ENCODE results near the gene HTT.

DNA sequence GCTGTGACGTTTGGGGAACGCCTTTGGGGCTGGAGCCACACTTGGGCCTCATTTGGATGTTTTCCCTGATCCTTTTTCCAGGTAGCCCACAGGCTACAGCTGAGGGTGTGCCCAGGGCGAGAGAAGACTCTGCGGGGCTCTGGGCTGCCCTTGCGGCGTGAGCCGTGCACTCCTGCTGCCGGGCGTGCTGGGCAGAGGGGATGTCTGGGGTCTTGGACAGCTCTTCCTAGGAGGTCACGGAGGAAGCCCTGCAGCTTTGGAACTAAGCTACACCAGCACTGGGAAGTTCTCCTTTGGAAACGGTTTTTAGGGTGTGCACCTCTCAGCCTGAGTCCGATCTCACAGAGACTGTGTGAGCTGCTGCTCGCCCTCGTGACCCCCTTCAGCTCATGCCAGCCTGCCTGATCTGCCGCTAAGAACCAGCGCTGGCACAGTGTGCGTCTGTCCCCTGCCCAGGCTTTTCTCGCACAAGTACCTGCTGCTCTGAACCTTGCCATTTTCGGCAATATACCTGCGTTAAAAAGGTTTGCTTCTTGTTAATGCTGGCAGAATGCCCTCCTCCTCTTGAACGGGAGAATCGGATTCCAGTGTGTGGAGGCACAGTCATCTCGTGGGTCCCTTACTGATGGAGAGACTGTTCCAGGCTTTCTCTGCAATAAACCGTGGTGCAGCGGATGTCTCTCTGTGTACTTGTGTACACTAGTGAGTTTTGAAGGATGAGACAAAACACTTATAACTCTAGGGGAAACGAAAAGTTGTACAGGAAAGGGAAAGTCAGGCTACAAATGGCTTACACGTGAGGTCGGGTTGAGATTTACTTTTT is 188.8 kb downstream of the HTT start:
- TF ChIP-seq CTCF (IDR thresholded peaks at IDR 0.05): no peak
- TF ChIP-seq ESRRA (IDR thresholded peaks at IDR 0.05; ENCODE audit: borderline replicate concordance, low read length): no peak
- TF ChIP-seq MAX (IDR thresholded peaks at IDR 0.05): no peak
- TF ChIP-seq MAFK (IDR thresholded peaks at IDR 0.05; ENCODE audit: partially characterized antibody): no peak
- no peak for TF ChIP-seq REST (IDR thresholded peaks at IDR 0.05)
